Loucy (cell line): Measurements from ENCODE around the gene CHN2.

ENCODE experiments used
- H2AFZ ChIP-seq: fragments of 200-600 bp; sonication (generic); 2 replicates; pipeline ENCODE4 v1.6.0; 2016; ENCODE audit warnings: antibody characterized with exemption, mild to moderate bottlenecking, low read length, moderate library complexity
- H3F3A ChIP-seq: fragments of 200-600 bp; 2 replicates; pipeline ENCODE4 v1.6.0; 2016; ENCODE audit warnings: antibody characterized with exemption, low read depth, mild to moderate bottlenecking
- H3K27me3 ChIP-seq: fragments of 200-600 bp; sonication (generic); 2 replicates; pipeline ENCODE4 v1.6.1; 2014; ENCODE audit warnings: low read length, mild to moderate bottlenecking; ENCODE audit not compliant: insufficient read depth, poor library complexity, severe bottlenecking
- H3K36me3 ChIP-seq: fragments of 200-600 bp; sonication (generic); 2 replicates; pipeline ENCODE4 v1.6.1; 2016; ENCODE audit warnings: low read length; ENCODE audit not compliant: insufficient read depth
- H3K4me1 ChIP-seq: fragments of 200-600 bp; sonication (generic); 2 replicates; pipeline ENCODE4 v1.5.1; 2014; ENCODE audit warnings: low read length, mild to moderate bottlenecking; ENCODE audit not compliant: insufficient read depth, poor library complexity, severe bottlenecking
- H3K4me2 ChIP-seq: fragments of 200-600 bp; sonication (generic); 2 replicates; pipeline ENCODE4 v1.6.0; 2014; ENCODE audit warnings: antibody characterized with exemption, low read length, low read depth, mild to moderate bottlenecking; ENCODE audit not compliant: poor library complexity, severe bottlenecking
- H3K4me3 ChIP-seq: fragments of 200-600 bp; sonication (generic); 2 replicates; pipeline ENCODE4 v1.5.1; 2014; ENCODE audit warnings: low read length, mild to moderate bottlenecking, mixed read lengths; ENCODE audit not compliant: poor library complexity, severe bottlenecking
- H3K79me2 ChIP-seq: fragments of 200-600 bp; sonication (generic); 2 replicates; pipeline ENCODE4 v1.6.1; 2014; ENCODE audit warnings: low read length; ENCODE audit not compliant: insufficient read depth
- H3K9ac ChIP-seq: fragments of 200-600 bp; sonication (generic); 2 replicates; pipeline ENCODE4 v1.6.0; 2014; ENCODE audit warnings: mild to moderate bottlenecking, low read depth, low read length, moderate library complexity; ENCODE audit not compliant: poor library complexity, severe bottlenecking
- H3K9me2 ChIP-seq: fragments of 200-600 bp; sonication (generic); replicated peaks from 2 replicates; pipeline ENCODE4 v1.6.1; 2016; ENCODE audit warnings: low read depth, low read length, mixed read lengths
- H3K9me3 ChIP-seq: fragments of 200-600 bp; sonication (generic); 2 replicates; pipeline ENCODE4 v1.6.1; 2014; ENCODE audit warnings: mild to moderate bottlenecking, antibody characterized with exemption, low read length, low read depth; ENCODE audit not compliant: insufficient read depth
- H4K20me1 ChIP-seq: fragments of 200-600 bp; sonication (generic); 2 replicates; pipeline ENCODE4 v1.6.0; 2014; ENCODE audit warnings: antibody characterized with exemption, low read length, mild to moderate bottlenecking; ENCODE audit not compliant: insufficient read depth, poor library complexity, severe bottlenecking
- EZH2phosphoT487 ChIP-seq: fragments of 200-600 bp; IDR thresholded peaks from 2 replicates; pipeline ENCODE4 v1.6.1; 2018; ENCODE audit warnings: antibody characterized with exemption, mild to moderate bottlenecking, moderate library complexity, borderline replicate concordance
- TF ChIP-seq, protein P1 (sequence below): fragments of 200-600 bp; sonication (generic); conservative IDR thresholded peaks from 2 replicates; pipeline ENCODE4 v1.5.1; 2014; ENCODE audit warnings: mild to moderate bottlenecking, antibody characterized with exemption, low read length

The CHN2 gene

DNA sequence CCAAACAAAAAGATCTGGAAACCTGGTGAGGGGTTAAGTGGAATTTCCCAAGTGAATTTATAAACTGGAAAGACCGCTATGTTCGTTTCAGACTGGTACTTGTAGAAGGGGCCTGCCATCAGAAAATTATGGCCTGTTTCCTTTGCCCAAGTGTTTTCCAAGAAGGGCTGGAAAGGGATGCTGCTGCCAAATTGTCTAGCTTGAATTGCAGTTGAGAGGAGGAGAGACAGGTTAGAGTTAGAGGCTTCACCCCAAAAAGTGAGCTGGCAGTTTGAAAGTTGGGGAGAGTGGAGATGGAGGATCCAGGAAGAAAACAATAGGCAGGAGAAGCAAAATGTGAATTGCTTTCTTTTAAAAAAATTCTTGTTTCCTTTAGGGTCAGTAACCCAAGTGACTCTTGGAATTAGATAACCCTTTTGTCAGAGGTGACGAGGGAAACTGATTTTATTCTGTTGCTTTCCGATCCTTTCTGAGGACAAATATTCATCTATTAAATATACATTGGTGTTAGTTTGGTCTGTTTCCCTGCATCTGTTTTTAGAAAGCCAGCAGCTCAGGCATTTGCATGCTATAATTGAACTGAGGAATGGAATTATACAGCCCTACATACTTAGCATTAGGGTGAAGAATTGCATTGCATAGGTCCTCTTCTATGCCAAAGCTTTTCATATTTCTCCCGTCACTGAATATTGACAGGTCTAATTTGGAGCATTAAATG is 286.5 kb downstream of the CHN2 start:
- no peaks in the 10 kb centered on the region for H3F3A ChIP-seq
- no peaks in the 10 kb centered on the region for H4K20me1 ChIP-seq
- no peaks in the 10 kb centered on the region for H3K9me2 ChIP-seq
- H3K79me2 ChIP-seq = no peaks in the 10 kb centered on the region
- H2AFZ ChIP-seq = no peak overlapping the region
- no peak overlapping the region for H3K4me3 ChIP-seq
- H3K9ac ChIP-seq = no peak overlapping the region
- H3K4me2 ChIP-seq = no peak overlapping the region
- H3K4me1 ChIP-seq = no peaks in the 10 kb centered on the region
- TF ChIP-seq, protein P1, sequence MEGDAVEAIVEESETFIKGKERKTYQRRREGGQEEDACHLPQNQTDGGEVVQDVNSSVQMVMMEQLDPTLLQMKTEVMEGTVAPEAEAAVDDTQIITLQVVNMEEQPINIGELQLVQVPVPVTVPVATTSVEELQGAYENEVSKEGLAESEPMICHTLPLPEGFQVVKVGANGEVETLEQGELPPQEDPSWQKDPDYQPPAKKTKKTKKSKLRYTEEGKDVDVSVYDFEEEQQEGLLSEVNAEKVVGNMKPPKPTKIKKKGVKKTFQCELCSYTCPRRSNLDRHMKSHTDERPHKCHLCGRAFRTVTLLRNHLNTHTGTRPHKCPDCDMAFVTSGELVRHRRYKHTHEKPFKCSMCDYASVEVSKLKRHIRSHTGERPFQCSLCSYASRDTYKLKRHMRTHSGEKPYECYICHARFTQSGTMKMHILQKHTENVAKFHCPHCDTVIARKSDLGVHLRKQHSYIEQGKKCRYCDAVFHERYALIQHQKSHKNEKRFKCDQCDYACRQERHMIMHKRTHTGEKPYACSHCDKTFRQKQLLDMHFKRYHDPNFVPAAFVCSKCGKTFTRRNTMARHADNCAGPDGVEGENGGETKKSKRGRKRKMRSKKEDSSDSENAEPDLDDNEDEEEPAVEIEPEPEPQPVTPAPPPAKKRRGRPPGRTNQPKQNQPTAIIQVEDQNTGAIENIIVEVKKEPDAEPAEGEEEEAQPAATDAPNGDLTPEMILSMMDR = no peak
- no peak for TF ChIP-seq EZH2phosphoT487
- no peaks in the 10 kb centered on the region for H3K27me3 ChIP-seq
- H3K36me3 ChIP-seq = no peaks in the 10 kb centered on the region; the same call in 1 of the 2 replicates
- H3K9me3 ChIP-seq = no peaks in the 10 kb centered on the region

DNA sequence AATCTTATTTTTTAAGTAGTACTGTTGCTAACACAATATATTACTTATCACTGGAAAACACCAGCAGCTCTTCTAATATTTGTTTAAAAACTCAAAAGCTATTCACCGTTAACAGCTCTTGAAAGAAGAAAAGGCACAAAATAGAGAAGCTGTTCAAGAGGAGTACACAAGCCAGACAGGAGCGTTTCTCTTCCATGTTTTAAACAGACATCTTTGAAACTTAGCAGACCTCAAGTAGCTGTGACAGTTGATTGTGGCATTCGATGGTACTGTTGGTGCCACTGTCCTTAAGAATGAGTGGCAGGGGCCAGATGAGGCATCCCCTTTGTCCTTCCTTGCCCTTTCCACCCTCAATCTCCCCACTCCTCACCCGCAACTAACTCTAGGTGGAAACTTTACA is 287.5 kb downstream of the CHN2 start:
- Histone ChIP-seq H3K79me2 (no peaks in the 10 kb centered on the region), H3K9me2 (no peaks in the 10 kb centered on the region), H3K4me3 (no peak overlapping the region), H3K4me1 (no peaks in the 10 kb centered on the region), H3K9me3 (no peaks in the 10 kb centered on the region), H3K4me2 (no peak overlapping the region), H4K20me1 (no peaks in the 10 kb centered on the region), H3K27me3 (no peaks in the 10 kb centered on the region), H2AFZ (no peak overlapping the region), H3K9ac (no peak overlapping the region), H3F3A (no peaks in the 10 kb centered on the region), H3K36me3 (no peaks in the 10 kb centered on the region; the same call in 1 of the 2 replicates)
- TF ChIP-seq EZH2phosphoT487 = no peak
- TF ChIP-seq, protein P1 = no peak

DNA sequence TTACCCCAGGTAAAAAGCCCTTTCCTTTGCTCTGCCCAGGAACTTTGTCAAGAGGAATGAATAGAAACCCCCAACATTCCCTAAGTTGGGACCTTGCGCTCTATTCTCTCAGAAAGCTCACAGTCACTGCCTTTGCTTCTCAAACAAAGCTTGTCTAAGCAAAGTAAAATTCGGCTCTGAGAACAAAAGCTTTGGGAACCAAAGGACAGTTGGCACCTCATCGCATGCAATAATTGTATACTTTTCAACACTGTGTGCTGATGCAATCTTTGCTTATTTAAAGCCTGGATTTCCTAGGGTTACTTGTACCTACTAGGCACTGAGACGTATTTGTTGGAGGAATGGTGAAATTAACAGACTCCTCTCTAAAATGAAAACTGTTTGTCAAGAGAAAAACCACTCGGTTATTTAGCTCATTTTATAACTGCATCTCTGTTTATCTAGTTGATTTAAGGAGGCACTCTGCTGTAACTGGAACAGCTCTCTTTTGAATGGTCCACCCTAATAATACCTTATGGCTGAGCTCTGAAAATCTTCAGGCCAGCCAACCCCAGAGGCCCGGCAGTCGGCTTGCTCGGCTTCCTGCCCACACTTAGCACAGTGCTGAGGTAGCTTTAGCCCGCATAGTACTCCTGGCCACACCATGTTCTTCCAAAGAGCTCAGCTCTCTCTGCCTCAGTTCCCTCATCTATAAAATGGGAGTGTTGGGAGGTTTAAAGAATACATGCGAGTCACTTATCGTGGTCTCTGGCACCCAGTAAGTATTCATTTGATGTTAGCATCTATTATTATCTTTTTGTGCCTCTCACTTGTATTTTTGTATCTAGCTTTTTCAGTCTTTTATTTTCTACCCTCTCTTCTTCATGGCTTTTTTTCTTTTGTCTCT is 288.9 kb downstream of the CHN2 start:
- H3K79me2 ChIP-seq = no peaks in the 10 kb centered on the region
- TF ChIP-seq EZH2phosphoT487 = no peak
- TF ChIP-seq, protein P1 = no peak
- H2AFZ ChIP-seq = no peak overlapping the region

More for the DNA sequence above, 288.9 kb downstream of the CHN2 start:
- H3K9me2 ChIP-seq = no peaks in the 10 kb centered on the region
- H4K20me1 ChIP-seq = no peaks in the 10 kb centered on the region
- no peaks in the 10 kb centered on the region; the same call in 1 of the 2 replicates for H3K36me3 ChIP-seq
- no peak overlapping the region for H3K9ac ChIP-seq
- no peak overlapping the region for H3K4me3 ChIP-seq
- H3K4me1 ChIP-seq = peaks cover 12% of the 10 kb centered on the region
- H3F3A ChIP-seq = no peaks in the 10 kb centered on the region
- no peak overlapping the region for H3K4me2 ChIP-seq
- no peaks in the 10 kb centered on the region for H3K27me3 ChIP-seq
- no peaks in the 10 kb centered on the region for H3K9me3 ChIP-seq
